ENCODE data around the gene MMAB. TPM values are rescaled to one million over a fixed set of nuclear protein-coding genes. Genes with fewer than 3 reads are reported as not detected.

The MMAB gene
- total RNA-seq, 4 donors from 2014 or later, result 45.2 to 59.5 (median 52.3) TPM

DNA sequence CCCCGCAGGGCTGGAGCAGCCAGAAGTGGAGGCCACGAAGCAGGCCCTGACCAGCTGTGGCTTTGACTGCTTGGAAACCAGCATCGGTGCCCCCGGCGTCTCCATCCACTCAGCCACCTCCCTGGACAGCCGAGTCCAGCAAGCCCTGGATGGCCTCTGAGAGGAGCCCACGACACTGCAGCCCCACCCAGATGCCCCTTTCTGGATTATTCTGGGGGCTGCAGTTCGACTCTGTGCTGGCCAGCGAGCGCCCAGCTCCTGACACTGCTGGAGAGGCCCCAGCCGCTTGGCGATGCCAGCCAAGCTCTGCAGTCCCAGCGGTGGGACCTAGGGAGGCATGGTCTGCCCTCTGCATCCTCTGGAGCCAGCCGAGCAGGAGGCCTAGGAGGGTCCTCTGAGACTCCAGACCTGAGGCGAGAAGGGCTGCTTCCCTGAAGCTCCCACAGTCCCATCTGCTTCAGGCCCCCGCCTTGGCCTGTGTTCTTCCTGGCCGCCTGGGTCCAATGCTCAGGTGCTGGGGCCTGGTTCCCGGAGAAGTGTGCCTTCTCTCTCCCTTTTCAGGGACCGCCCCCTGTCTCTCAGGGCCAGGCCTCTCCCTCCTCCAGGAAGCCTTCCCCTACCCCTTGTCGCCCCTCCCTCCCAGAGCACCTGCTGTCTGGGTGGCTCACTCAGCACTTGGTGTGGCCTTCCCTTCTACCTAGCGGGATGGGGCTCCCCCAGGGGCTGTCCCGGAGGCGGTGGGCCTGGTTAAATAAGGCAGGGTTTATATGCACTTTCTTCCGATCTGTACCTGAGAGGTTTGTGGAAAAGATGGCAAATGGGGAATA, 23.3 kb upstream of the MMAB start:
- WGBS, 2 donors, result 72 to 85% methylated on average over 9 to 10 of the region's 24 CpGs
- intact Hi-C loops (cut with DNase I), result loop anchor here (5.0 kb wide), 1 partner anchor 176 kb away; no protein-coding TSS in a partner anchor
- no peak for DNase-seq
- Histone ChIP-seq H3K27me3 (peaks cover 0 to 6% (median 0%) of the 10 kb centered on the region in 4 donors), H3K27ac (no peak overlapping the region), H3K4me3 (no peak overlapping the region), H3K36me3 (peaks cover 4 to 58% (median 4%) of the 10 kb centered on the region in 3 donors), H3K9me3 (no peaks in the 10 kb centered on the region), H3K4me1 (peaks cover 7 to 11% (median 7%) of the 10 kb centered on the region in 3 donors)
- TF ChIP-seq, protein P1, sequence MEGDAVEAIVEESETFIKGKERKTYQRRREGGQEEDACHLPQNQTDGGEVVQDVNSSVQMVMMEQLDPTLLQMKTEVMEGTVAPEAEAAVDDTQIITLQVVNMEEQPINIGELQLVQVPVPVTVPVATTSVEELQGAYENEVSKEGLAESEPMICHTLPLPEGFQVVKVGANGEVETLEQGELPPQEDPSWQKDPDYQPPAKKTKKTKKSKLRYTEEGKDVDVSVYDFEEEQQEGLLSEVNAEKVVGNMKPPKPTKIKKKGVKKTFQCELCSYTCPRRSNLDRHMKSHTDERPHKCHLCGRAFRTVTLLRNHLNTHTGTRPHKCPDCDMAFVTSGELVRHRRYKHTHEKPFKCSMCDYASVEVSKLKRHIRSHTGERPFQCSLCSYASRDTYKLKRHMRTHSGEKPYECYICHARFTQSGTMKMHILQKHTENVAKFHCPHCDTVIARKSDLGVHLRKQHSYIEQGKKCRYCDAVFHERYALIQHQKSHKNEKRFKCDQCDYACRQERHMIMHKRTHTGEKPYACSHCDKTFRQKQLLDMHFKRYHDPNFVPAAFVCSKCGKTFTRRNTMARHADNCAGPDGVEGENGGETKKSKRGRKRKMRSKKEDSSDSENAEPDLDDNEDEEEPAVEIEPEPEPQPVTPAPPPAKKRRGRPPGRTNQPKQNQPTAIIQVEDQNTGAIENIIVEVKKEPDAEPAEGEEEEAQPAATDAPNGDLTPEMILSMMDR (IDR thresholded peaks at IDR 0.05), result no peak
- no peak for TF ChIP-seq POLR2A (IDR thresholded peaks at IDR 0.05)

DNA sequence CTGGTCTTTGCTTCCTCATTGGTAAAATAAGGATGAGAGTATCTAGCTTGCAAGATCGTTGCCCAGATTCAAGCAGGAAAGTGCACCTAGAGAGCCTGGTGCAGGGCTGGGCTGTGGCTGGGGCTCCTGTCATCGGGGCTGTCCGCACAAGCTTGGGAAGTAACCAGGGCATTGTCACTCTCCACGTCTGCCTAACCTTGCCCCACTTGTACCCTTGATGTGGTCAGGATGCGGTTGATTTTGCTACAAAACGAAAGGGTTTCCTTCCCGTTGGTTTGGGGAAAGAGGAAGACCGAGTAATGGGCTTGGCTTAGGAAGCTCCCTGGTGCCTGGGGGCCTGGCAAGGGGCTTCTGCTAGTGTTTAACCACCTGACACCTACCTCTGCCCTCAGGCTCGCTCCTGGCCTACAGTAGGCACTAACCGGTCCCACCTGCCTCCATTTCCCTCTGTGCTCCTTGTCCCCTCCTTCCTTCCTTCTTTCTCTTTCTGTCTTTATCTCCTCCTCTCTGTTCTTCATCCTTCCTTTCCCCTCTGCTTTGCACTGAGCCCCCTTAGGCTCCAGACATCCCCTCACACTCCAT, 22.1 kb upstream of the MMAB start:
- peaks cover 4 to 70% (median 4%) of the 10 kb centered on the region in 3 donors for H3K36me3 ChIP-seq
- DNase-seq, result no peak
- WGBS, 2 donors, result 70 to 74% methylated on average over 9 of the region's 10 CpGs
- H3K9me3 ChIP-seq, result no peaks in the 10 kb centered on the region
- no peak overlapping the region for H3K27ac ChIP-seq
- no peaks in the 10 kb centered on the region for H3K27me3 ChIP-seq
- H3K4me1 ChIP-seq, result peaks cover 7 to 11% (median 7%) of the 10 kb centered on the region in 3 donors
- intact Hi-C loops (cut with DNase I), result loop anchor here (5.0 kb wide), 1 partner anchor 177 kb away; no protein-coding TSS in a partner anchor
- H3K4me3 ChIP-seq, result no peak overlapping the region
- no peak for TF ChIP-seq POLR2A (IDR thresholded peaks at IDR 0.05)
- TF ChIP-seq, protein P1 (IDR thresholded peaks at IDR 0.05), result no peak

DNA sequence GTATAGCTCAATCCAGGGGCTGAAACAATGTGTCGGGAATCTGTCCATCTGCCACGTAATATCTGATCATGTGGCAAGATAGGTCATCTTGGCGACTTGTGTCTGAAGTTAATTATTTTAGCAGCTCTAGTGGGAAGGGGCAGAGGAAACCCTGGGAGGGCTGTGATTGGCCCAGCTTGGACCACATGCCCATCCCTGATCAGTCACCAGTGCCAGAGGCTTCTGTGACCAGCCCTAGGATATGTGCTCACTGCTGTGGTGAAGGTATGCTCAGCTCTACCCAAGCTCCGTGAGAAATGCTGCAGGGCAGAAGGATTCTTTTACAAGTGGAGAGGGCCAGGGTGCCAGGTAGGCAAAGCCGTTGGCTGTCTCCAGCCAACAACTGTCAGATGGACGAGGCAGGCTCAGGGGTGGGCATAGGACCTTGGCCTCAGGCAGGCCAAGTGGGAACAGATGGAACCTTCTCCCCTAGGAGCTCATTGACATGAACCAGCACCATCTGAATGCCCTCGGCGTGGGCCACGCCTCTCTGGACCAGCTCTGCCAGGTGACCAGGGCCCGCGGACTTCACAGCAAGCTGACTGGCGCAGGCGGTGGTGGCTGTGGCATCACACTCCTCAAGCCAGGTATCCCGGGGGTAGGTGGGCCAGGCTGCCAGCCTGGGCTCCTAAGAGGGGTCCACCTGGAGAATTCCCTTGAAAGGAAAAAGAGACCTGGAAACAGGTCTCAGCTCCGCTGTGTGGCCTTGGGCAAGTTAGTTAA, 21.4 kb upstream of the MMAB start:
- Histone ChIP-seq H3K27ac (no peak overlapping the region), H3K4me3 (no peak overlapping the region), H3K27me3 (no peaks in the 10 kb centered on the region), H3K36me3 (peaks cover 4 to 76% (median 4%) of the 10 kb centered on the region in 3 donors), H3K9me3 (no peaks in the 10 kb centered on the region), H3K4me1 (peaks cover 7 to 11% (median 7%) of the 10 kb centered on the region in 3 donors)
- WGBS, 2 donors, result 60 to 79% methylated on average over 1 to 5 of the region's 15 CpGs
- TF ChIP-seq, protein P1 (IDR thresholded peaks at IDR 0.05), result no peak
- TF ChIP-seq POLR2A (IDR thresholded peaks at IDR 0.05), result no peak
- intact Hi-C loops (cut with DNase I), result loop anchor here (5.0 kb wide), 1 partner anchor 178 kb away; no protein-coding TSS in a partner anchor
- no peak for DNase-seq

DNA sequence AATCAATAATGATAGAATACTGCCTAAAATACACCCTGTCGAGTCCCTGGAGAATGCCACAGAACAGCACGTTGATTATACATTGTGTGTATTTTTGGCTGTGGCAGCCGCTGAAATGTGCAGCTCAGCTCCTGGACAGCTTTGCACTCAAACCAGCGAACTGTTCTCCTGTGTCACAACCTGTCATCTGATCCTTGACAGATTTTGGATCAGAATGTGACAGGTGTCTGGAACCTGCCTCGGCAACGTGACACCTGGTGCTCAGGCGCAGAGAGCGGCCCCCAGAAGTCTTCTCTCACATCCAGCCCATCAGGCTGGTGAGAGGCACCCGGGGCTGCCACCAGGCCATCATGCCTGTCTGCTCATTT, 19.6 kb upstream of the MMAB start:
- H3K27ac ChIP-seq, result no peak overlapping the region
- intact Hi-C loops (cut with DNase I), result no loop called here

More for the DNA sequence above, 19.6 kb upstream of the MMAB start:
- TF ChIP-seq, protein P1 (IDR thresholded peaks at IDR 0.05), result no peak
- TF ChIP-seq POLR2A (IDR thresholded peaks at IDR 0.05), result no peak
- peaks cover 5 to 8% (median 6%) of the 10 kb centered on the region in 3 donors for H3K4me1 ChIP-seq
- no peaks in the 10 kb centered on the region for H3K9me3 ChIP-seq
- no peak for DNase-seq
- 89 to 91% methylated on average over 8 to 9 of the region's 9 CpGs for WGBS, 2 donors
- no peaks in the 10 kb centered on the region for H3K27me3 ChIP-seq
- no peak overlapping the region for H3K4me3 ChIP-seq
- peaks cover 4 to 95% (median 9%) of the 10 kb centered on the region in 3 donors for H3K36me3 ChIP-seq
